GM21390 (cell line): Measurements from ENCODE around the gene VPS37B.

Source experiments
- ATAC-seq: cut with Tn5 transposase; IDR thresholded peaks from one replicate; pipeline ENCODE4 v1.9.1; 2021; ENCODE audit not compliant: unreplicated experiment

Gene VPS37B

DNA sequence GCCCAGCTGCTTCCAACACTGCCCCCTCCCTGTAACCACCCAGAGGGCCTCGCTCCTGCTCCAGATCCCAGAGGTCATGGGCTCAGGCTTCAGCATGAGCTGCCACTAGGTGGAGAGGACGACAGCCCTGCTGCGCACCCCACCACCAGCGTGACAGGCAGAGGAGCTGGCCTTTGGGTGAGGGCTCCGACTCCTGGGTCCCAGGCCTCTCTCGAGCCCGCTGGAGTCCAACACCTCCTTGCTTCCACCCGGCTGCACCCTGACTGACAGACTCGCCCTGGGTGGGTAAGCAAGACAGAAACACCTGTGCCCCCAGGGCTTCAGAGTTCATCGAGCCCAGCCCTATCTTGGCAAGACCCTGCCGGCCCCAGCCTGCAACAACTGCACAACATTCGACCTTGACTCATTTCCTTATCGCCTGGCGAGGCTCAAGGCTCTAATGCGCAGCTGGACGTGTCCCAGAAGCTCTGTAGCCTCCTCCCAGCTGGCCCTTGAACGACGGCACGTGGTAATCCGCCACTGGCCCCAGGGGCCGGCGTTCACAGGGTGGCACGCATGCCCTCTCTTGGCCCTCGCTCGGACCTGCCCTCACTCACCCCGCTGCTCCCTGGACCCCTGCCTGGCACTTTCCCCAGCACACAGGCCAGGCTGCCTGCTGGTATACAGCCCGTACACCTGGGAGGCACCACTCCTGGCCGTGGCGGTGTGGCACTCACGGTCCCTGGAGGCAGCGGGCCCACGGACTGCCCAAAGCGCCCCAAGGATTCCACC is 28.0 kb downstream of the VPS37B start:
- ATAC-seq: no peak

DNA sequence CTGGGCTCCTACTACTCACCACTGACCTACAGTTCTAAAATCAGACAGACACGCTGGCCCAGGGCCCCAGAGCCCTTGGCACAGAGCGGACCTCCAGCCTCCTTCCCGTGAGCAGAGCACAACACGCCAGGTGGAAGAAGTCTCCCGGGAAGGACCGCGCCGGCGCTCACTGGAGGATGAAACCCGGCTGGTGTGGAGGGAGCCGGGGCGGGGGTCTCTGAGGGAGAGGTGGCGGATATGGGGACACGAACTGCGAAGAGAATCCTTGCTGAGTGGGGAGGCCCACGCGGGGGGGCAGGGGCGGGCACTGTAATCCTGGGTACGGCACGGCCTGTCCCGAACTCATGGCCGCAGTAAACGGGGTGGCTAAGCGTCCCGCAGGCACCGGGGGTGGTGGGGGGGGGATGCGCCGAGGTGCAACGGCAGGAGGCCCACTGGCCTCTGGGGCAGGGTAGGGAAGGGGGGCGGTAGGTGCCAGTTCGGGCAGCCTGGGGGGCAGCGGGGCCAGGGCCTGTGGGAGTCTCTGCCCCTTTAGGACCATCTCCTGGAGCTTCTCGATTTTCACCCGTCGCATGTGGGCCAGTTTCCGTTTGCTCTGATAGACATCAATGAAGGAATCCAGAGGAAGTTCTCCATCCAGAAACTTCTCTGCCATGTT is 28.8 kb downstream of the VPS37B start:
- ATAC-seq: no peak

DNA sequence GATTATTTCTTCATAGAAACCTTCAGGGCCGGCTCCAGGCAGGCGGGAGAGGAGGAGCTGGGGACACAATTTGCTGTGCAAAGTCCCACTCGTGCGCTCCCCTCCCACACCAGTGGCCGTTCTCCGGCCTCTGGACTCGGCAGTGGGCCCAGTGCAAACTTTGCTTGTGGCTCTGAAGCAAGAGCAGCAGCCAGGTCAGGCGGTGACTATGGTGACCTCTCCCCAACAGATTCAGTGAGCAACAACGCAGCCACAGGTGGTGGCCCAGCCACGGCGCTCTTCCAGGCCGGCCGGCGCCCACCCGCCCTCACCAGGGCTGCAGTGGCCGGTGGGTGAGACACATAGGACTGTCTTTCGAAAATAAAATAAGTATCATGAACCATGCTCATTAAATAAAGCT is 29.5 kb downstream of the VPS37B start:
- ATAC-seq: no peak

DNA sequence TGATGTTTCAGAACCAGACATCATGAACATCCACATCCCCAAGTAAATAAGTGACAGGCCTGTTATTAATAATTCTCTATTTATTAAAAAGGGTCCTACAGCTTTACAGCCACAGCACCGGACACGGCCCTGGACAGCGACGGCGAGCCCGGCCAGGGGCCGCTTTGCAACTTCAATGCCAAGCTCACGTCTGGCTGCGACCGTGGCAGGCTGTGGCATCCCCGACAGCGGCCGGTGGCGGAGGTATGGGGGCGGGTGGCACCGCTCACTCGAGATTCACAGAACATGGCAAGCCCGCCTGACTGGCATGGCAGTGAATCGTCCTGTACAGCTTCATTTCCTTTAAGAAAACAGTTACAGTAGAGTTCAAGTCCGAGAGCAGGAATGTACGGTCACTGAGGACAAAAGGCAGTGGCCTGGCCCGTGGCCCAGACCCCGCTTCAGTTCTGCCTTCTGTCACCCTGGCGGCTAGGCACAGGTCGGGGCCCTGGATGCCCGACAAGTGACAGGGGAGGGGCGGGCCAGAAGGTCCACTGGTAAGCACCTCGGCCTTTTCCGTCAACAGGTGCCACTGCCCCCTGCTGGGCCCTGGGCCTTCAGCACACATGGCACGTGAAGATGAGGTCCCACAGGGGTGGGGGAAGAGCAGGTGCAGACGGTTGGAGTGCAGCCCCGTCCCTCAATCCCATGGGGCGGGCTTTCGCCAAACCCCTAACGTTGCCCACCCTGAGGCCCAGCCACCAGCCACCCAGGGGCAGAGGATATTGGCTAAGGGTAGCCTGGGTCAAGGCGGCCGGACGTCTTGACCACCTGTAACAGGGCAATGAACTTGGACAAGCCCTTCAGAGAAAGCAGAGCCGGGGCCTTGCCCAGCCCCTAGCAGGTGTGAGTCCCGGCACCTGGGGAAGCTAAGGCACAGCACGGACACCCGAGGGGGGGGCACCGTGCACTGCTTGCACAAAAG is 30.4 kb downstream of the VPS37B start:
- no peak for ATAC-seq

DNA sequence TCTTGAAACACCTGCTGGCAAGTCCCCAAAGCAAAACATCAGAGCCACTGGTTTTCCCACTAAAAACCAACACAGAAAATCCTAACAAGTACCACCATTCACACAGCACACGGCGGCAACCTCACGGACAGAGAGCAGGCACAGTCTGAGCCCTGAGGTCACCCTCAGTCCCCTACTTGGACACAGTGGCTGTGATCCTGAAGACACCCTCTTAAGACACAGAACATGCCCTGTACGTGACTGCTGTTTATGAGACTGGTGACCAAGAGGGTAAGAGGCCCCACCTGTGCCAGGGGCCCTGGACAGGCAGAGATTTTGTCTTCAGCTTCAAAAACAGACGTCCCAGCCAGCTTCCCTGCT is 31.1 kb downstream of the VPS37B start:
- no peak for ATAC-seq

DNA sequence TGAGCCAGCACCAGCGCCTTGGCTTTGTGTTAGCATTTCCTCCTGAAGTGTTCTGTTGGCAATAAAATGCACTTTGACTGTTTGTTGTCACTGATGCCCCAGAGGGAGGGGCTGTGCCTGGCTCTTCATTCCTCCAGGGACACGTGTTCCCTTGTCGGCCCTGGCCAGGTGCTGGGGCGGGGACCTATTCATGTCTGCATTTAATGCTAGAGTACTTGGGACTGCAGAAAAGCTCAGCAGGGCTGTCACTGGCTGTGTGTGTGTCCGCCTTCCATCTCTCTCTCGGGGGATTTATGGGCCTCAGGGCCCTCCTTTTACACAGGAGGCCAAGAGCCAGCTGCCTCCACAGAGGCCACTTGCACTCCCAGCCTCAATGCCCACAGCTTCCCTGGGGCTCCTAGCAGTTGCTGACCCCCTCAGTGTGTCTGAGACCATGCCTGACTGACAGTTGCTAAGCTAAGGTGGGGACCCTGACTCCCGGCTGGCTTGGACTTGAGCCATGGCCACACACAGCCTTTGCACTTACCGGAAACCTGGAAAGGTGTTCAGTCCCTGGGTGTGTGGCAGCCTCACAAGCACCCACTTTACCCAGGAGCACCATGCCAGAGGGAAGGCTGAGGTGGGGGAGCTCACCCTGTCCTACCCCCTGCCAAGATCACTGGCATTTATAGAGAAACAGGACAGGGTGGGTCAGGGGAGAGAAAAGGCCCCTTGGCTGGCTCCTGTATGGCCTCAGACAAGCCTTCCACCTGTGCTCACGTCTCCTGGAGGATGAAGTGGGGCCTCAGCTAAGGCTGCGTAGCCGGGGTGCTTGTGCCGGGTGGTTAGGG is 32.8 kb downstream of the VPS37B start:
- no peak for ATAC-seq

DNA sequence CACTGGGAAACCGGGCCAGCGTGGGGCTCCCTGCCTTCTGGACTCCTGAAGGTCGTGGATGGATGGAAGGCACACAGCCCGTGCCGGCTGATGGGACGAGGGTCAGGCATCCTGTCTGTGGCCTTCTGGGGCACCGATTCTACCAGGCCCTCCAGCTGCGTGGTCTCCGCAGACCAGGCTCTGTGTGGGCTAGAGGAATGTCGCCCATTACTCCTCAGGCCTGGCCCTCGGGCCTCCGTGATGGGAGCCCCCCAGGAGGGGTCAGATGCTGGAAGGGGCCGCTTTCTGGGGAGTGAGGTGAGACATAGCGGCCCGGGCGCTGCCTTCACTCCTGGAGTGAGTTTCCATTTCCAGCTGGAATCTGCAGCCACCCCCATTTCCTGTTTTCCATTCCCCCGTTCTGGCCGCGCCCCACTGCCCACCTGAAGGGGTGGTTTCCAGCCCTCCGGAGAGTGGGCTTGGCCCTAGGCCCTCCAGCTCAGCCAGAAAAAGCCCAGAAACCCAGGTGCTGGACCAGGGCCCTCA is 33.8 kb downstream of the VPS37B start:
- no peak for ATAC-seq

DNA sequence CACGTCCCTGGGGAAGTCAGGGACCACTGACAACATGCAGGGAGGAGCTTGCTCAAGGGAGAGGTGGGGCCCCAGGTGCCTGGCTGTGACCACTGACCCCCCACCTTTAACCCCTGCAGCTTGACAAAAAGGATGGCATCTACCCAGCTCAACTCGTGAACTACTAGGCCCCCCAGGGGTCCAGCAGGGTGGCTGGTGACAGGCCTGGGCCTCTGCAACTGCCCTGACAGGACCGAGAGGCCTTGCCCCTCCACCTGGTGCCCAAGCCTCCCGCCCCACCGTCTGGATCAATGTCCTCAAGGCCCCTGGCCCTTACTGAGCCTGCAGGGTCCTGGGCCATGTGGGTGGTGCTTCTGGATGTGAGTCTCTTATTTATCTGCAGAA is 34.3 kb downstream of the VPS37B start:
- ATAC-seq: no peak

DNA sequence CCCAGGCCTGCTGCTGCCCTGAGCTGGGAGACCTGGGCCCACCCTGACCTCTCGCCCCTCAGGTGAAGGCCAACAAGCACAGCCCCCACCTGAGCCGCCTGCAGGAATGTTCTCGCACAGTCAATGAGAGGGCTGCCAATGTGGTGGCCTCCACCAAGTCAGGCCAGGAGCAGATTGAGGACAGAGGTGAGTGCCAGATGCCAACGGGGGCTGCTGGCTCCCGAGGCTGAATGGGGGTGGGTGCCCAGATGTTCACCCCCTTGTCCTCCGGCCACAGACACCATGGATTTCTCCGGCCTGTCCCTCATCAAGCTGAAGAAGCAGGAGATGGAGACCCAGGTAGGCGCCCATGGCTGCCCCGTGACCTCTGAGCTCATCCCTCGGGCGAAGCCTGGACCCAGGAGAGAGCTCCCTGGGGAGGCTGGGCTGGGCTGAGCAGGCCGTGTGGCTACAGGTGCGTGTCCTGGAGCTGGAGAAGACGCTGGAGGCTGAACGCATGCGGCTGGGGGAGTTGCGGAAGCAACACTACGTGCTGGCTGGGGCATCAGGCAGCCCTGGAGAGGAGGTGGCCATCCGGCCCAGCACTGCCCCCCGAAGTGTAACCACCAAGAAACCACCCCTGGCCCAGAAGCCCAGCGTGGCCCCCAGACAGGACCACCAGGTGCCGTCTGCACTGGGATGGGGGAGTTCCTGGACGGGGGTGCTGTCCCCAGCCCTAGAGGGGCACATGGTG is 34.9 kb downstream of the VPS37B start:
- no peak for ATAC-seq

DNA sequence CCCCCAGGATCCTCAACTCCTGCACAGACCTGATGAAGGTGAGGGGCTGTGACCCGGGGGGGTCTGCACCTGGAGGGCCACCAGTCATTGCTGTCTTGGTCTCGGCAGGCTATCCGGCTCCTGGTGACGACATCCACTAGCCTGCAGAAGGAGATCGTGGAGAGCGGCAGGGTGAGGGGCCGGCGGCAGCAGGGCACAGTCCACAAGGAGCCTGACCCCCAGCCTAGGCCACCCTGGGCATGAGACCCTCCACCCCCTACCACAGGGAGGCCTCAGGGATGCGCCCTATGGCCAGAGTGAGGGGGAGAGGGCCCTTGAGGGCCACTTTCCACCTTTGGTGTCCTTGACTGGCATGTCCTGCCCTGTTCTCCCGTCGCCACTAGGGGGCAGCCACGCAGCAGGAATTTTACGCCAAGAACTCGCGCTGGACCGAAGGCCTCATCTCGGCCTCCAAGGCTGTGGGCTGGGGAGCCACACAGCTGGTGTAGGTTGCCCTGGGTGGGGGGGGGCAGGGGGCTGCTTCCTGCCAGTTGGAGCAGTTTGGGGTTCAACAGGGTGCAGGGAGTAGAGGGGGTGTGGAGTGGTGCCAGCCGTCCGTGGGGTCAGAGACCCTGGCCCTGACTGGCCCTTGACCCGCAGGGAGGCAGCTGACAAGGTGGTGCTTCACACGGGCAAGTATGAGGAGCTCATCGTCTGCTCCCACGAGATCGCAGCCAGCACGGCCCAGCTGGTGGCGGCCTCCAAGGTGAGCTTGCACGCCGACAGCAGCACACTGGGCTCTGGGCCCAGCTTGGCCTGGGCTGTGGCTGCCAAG is 35.7 kb downstream of the VPS37B start:
- ATAC-seq: no peak

DNA sequence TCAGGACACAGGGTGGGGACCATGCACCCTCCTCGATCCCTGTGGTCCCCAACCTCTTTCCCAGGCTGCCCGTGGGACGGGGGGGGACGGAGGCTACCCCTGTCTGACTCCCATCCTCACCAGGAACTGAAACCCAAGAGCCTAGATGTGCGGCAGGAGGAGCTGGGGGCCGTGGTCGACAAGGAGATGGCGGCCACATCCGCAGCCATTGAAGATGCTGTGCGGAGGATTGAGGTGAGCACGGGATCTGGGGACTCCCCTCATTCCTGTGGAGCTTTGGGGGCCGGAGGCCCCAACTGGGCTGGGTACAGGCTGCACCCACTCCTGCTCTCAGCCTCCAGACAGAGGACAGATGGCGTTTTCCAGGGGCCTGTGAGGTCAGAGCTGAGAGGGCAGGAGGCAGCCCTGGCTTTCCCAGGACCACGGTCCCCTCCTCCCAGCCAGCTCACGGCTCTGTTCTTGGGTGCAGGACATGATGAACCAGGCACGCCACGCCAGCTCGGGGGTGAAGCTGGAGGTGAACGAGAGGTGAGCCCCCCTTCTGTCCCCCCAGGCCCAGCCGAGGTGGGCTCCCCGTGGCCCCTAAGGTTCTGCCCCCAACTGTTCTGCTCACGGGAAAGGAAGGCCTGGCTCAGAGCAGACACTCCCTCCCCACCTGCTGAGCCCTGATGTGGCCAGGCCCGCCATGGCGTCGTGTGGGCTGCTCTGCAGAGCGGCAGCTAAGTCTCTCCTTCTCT is 36.5 kb downstream of the VPS37B start:
- ATAC-seq: no peak

DNA sequence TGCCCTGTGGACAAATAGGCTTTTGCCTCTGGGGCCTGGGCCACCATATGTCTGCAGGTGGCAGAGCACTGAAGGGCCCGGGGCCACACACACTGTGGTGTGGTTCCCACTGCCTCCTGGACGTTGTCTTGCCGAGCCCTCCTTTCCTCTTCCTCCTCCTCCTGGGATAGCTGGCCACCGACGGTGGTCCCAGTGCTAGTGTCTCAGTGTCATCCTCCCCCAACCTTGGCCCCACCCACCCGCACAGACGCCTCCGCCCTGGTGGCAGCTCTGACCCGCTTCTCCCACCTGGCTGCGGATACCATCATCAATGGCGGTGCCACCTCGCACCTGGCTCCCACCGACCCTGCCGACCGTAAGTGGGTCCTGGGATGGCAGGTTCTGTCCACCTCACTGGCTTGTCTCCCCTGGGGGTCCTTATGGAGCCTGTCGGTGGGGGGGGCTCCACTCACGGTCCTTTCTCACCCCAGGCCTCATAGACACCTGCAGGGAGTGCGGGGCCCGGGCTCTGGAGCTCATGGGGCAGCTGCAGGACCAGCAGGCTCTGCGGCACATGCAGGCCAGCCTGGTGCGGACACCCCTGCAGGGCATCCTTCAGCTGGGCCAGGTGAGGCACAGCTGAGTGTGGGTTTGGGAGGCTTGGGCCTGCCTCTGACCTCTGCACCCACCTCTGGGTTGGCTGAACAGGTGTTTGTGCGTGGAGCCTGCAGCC is 37.2 kb downstream of the VPS37B start:
- no peak for ATAC-seq

DNA sequence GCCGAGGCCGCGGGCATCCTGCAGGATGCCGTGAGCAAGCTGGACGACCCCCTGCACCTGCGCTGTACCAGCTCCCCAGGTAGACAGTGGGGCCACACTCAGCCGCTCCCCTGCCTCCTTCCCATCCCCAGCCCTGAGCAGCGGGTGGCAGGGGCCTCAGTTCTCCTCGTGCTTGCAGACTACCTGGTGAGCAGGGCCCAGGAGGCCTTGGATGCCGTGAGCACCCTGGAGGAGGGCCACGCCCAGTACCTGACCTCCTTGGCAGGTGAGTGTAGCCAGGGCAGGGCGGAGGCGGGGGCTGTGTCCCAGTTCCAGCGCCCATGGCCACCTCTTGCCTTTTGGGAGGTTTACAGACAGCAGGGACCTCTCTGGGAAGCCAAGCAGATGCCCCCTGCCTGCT is 37.8 kb downstream of the VPS37B start:
- ATAC-seq: no peak

DNA sequence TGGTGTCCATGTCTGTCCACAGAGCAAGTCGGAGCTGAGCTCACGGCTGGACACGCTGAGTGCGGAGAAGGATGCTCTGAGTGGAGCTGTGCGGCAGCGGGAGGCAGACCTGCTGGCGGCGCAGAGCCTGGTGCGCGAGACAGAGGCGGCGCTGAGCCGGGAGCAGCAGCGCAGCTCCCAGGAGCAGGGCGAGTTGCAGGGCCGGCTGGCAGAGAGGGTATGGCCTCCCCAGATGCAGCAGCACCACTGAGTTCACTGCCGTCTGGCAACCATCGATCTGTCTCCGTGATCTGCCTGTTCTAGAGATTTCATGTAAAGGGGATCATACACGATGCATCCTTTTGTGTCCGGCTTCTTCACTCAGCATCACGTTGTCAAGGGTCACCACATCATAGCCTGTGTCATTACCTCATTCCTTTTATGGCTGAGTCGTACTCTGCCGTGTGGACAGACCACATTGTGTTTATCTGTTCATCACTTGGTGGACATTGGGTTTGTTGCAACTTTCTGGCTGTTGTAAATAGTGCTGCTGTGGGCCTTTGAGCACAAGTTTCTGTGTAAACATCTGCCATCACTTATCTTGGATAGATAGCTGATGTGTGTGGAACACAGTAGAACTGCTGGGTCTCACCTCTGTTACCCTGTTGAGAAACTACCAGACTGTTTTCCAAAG is 38.8 kb downstream of the VPS37B start:
- ATAC-seq: no peak

DNA sequence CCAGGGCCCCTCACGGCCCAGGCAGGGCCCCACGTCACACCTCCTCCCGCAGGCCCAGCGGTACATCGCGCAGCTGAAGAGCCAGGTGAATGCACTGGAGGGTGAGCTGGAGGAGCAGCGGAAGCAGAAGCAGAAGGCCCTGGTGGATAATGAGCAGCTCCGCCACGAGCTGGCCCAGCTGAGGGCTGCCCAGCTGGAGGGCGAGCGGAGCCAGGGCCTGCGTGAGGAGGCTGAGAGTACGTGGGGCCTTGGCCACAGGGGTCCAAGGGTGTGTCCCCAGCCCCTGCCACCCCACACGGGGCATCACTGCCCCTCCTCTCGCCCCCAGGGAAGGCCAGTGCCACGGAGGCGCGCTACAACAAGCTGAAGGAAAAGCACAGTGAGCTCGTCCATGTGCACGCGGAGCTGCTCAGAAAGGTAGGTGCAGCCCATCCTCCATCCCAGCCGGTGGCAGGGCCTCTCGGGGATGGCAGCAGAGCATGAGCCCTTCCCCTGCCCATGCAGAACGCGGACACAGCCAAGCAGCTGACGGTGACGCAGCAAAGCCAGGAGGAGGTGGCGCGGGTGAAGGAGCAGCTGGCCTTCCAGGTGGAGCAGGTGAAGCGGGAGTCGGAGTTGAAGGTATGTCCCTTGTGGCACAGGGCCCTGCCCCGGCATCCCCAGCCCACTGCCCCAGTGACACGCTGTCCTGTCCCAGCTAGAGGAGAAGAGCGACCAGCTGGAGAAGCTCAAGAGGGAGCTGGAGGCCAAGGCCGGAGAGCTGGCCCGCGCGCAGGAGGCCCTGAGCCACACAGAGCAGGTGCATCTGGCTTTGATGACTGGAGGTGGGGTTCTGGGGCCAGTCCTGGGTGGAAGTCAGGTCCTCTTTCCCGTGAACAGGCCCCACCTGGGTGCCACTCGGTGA is 39.7 kb downstream of the VPS37B start:
- ATAC-seq: no peak
